MM.1S (cell line): ENCODE results near the gene SETBP1.

Experiments used
- DNase-seq: peaks from one replicate; pipeline ENCODE4 v3.0.0-alpha.2; 2015
- H2AFZ ChIP-seq: fragments of 300-600 bp; sonication (generic); 2 replicates; pipeline ENCODE4 v1.6.0; 2016; ENCODE audit warnings: antibody characterized with exemption, low read length
- H3F3A ChIP-seq: fragments of 300-600 bp; sonication (generic); 2 replicates; pipeline ENCODE4 v1.6.1; 2016; ENCODE audit warnings: mild to moderate bottlenecking, antibody characterized with exemption, low read length, moderate library complexity, mixed read lengths; ENCODE audit not compliant: insufficient read depth
- H3K27ac ChIP-seq: fragments of 300-600 bp; sonication (generic); 2 replicates; pipeline ENCODE4 v1.5.1; 2016; ENCODE audit warnings: mild to moderate bottlenecking, low read length
- H3K27me3 ChIP-seq: fragments of 300-600 bp; sonication (generic); replicated peaks from 2 replicates; pipeline ENCODE4 v1.6.0; 2016; ENCODE audit warnings: low read length; ENCODE audit not compliant: insufficient read depth
- H3K36me3 ChIP-seq: fragments of 300-600 bp; sonication (generic); replicated peaks from 2 replicates; pipeline ENCODE4 v1.6.1; 2016; ENCODE audit warnings: mild to moderate bottlenecking, low read length, mixed read lengths; ENCODE audit not compliant: insufficient read depth
- H3K4me1 ChIP-seq: fragments of 300-600 bp; sonication (generic); 2 replicates; pipeline ENCODE4 v1.6.1; 2016; ENCODE audit warnings: low read length, mixed read lengths
- H3K4me2 ChIP-seq: fragments of 300-600 bp; sonication (generic); 2 replicates; pipeline ENCODE4 v1.6.0; 2016; ENCODE audit warnings: low read depth, low read length
- H3K4me3 ChIP-seq: fragments of 300-600 bp; sonication (generic); 2 replicates; pipeline ENCODE4 v1.5.1; 2016; ENCODE audit warnings: low read length, mixed read lengths
- H3K79me2 ChIP-seq: fragments of 300-600 bp; sonication (generic); 2 replicates; pipeline ENCODE4 v1.6.1; 2016; ENCODE audit warnings: mixed run types, low read length, mixed read lengths
- H3K9ac ChIP-seq: fragments of 300-600 bp; sonication (generic); 2 replicates; pipeline ENCODE4 v1.6.1; 2016; ENCODE audit warnings: low read length, mixed read lengths
- H3K9me2 ChIP-seq: fragments of 300-600 bp; sonication (generic); replicated peaks from 2 replicates; pipeline ENCODE4 v1.6.1; 2016; ENCODE audit warnings: mild to moderate bottlenecking, low read length, mixed read lengths; ENCODE audit not compliant: insufficient read depth
- H3K9me3 ChIP-seq: fragments of 300-600 bp; sonication (generic); replicated peaks from 2 replicates; pipeline ENCODE4 v1.6.1; 2016; ENCODE audit warnings: mild to moderate bottlenecking, low read length, mixed read lengths; ENCODE audit not compliant: insufficient read depth
- H4K20me1 ChIP-seq: fragments of 300-600 bp; sonication (generic); 2 replicates; pipeline ENCODE4 v1.6.1; 2016; ENCODE audit warnings: mild to moderate bottlenecking, low read length, moderate library complexity, mixed read lengths; ENCODE audit not compliant: insufficient read depth
- EZH2 ChIP-seq: fragments of 300-600 bp; sonication (generic); optimal IDR thresholded peaks from 2 replicates; pipeline ENCODE3; 2017; ENCODE audit warnings: low read depth, mild to moderate bottlenecking, antibody characterized with exemption, low read length, mixed read lengths
- EZH2phosphoT487 ChIP-seq: fragments of 300-600 bp; sonication (generic); IDR thresholded peaks from 2 replicates; pipeline ENCODE4 v1.6.1; 2018; ENCODE audit warnings: antibody characterized with exemption, low read length
- TF ChIP-seq, protein P1 (sequence below): fragments of 300-600 bp; sonication (generic); IDR thresholded peaks from 2 replicates; pipeline ENCODE4 v1.5.1; 2016; ENCODE audit warnings: antibody characterized with exemption, low read length, mixed read lengths

Gene SETBP1

DNA sequence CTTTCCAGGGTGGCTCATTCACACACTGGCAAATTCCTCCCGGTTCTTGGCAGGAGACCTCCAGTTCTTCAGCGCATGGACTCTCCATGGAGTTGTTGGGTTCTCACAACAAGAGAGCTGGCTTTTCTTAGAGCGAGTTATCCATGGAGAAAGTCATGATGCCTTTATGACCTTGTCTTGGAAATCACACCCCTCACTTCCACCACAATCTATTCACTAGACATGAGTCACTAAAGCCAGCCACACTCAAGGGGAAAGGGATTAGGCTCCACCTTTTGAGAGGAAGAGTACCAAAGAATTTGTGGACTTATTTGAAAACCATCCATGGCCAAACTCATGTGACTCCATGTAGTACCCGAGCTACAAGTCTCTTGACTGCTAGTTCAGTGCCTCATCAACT is 160.5 kb downstream of the SETBP1 start:
- Histone ChIP-seq H3K9me2 (no peaks in the 10 kb centered on the region), H3K4me2 (no peak overlapping the region), H3K79me2 (peaks cover 97% of the 10 kb centered on the region), H3K4me1 (peaks cover 18% of the 10 kb centered on the region), H3K27me3 (no peaks in the 10 kb centered on the region), H3K9me3 (no peaks in the 10 kb centered on the region), H2AFZ (no peak overlapping the region), H3F3A (no peaks in the 10 kb centered on the region), H3K4me3 (no peak overlapping the region), H3K36me3 (no peaks in the 10 kb centered on the region; the same call in 1 of the 2 replicates), H3K27ac (no peak overlapping the region), H4K20me1 (no peaks in the 10 kb centered on the region), H3K9ac (no peak overlapping the region)
- DNase-seq: no peak
- TF ChIP-seq, protein P1, sequence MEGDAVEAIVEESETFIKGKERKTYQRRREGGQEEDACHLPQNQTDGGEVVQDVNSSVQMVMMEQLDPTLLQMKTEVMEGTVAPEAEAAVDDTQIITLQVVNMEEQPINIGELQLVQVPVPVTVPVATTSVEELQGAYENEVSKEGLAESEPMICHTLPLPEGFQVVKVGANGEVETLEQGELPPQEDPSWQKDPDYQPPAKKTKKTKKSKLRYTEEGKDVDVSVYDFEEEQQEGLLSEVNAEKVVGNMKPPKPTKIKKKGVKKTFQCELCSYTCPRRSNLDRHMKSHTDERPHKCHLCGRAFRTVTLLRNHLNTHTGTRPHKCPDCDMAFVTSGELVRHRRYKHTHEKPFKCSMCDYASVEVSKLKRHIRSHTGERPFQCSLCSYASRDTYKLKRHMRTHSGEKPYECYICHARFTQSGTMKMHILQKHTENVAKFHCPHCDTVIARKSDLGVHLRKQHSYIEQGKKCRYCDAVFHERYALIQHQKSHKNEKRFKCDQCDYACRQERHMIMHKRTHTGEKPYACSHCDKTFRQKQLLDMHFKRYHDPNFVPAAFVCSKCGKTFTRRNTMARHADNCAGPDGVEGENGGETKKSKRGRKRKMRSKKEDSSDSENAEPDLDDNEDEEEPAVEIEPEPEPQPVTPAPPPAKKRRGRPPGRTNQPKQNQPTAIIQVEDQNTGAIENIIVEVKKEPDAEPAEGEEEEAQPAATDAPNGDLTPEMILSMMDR: no peak
- TF ChIP-seq EZH2phosphoT487: no peak
- TF ChIP-seq EZH2: no peak

DNA sequence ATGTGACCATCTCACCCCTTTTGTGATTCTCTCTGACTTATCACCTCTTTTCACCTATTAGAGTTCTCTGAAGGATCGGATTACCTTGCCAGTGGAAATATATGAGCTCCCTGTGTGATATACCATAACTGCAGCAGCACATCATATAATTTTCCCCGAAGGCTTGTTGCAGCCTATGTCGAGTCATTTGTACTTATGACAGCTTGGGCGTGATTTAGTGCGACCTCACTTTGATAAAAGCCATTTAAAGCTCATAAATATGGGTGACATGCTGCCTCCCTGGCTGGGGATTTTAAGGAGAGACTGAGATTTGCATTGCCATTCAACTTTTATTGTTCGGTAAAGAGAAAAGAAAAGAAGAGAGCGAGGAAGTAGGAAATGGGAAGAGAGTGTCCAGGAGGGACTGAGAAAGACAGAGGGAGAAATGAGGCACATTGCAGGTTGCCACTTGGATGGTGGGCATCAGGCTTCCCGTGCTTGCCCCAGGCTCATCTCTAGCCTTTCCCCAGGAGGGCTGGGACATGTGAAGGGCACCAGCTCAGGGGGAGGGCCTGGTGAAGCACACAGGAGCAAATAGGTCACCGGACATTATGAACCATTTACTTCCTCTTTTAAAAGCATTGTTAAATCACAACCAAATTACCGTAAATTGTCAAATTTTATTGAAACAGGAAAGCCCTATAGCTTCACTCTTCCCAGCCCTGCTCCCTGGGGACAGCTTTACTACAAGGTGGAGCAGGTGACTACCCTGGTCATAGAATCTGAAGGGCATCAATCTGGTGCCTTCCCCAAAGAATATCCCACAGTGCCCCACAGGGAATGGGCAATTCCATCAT is 161.3 kb downstream of the SETBP1 start:
- Histone ChIP-seq H3K27ac (no peak overlapping the region), H3K4me2 (no peak overlapping the region), H3K4me1 (peaks cover 18% of the 10 kb centered on the region), H3K36me3 (no peaks in the 10 kb centered on the region; the same call in 1 of the 2 replicates), H3K79me2 (peaks cover 97% of the 10 kb centered on the region), H3K4me3 (no peak overlapping the region), H4K20me1 (no peaks in the 10 kb centered on the region), H3K9me3 (no peaks in the 10 kb centered on the region), H2AFZ (no peak overlapping the region), H3K9ac (no peak overlapping the region), H3K9me2 (no peaks in the 10 kb centered on the region), H3F3A (no peaks in the 10 kb centered on the region), H3K27me3 (no peaks in the 10 kb centered on the region)
- TF ChIP-seq, protein P1: no peak
- TF ChIP-seq EZH2phosphoT487: no peak
- TF ChIP-seq EZH2: no peak
- DNase-seq: no peak

DNA sequence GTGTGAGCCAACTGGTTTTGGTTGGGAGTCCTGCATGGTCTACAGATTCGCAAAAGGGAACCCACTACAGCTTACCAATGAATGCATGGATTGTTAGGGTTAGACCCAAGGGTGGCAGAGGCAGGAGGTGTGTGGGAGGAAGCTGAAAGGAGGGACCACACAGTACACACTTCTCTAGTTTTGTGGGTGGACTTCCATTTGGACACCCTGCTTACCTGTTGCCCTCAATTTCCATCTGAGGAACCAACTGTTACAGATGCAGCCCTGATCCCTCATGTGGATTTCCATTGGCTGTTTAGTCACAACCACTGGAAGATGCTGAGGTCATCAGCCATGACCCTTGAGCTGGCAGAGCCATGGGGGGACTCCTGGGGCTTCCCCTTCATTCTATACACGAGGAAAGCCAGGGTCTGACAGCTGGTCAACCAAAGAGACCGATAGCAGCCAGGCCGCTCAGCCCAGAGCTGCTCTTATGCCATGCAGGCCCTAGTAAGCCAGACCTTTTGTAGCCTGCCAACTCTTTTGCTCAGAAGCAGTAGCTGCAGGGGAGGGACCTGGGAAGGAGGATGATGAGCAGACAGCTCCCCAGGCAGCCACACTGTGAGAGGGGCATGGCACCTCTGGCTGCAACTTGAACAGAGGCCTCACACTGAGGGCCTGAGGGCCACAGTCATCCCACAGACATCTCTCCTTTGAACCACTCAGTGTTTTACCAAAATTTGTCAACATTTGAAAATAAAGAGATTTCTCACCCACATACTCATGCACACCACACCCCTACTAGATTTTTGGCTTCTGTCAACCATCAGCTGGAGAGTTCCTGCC is 162.1 kb downstream of the SETBP1 start:
- Histone ChIP-seq H3K4me1 (peaks cover 18% of the 10 kb centered on the region), H3K27ac (no peak overlapping the region), H3F3A (no peaks in the 10 kb centered on the region), H3K27me3 (no peaks in the 10 kb centered on the region), H3K4me2 (no peak overlapping the region), H4K20me1 (no peaks in the 10 kb centered on the region), H3K79me2 (peaks cover 98% of the 10 kb centered on the region), H3K9me3 (no peaks in the 10 kb centered on the region), H3K36me3 (no peaks in the 10 kb centered on the region; the same call in 1 of the 2 replicates), H3K4me3 (no peak overlapping the region), H2AFZ (no peak overlapping the region), H3K9me2 (no peaks in the 10 kb centered on the region), H3K9ac (no peak overlapping the region)
- DNase-seq: no peak
- TF ChIP-seq EZH2 (no peak), EZH2phosphoT487 (no peak)
- TF ChIP-seq, protein P1: no peak
